Measurements from ENCODE around the gene HPN.

Gene HPN

GRCh38 chr19:35019144-35019543 lies 22.4 kb upstream of the HPN start:
- TF ChIP-seq CTCF (IDR thresholded peaks at IDR 0.05; ENCODE audit: extremely low read depth, missing control alignments): no peak
- DNase-seq (ENCODE audit: low spot score): no peak

GRCh38 chr19:35021016-35021415 lies 20.5 kb upstream of the HPN start:
- TF ChIP-seq CTCF (IDR thresholded peaks at IDR 0.05; ENCODE audit: extremely low read depth, missing control alignments): no peak
- no peak for DNase-seq (ENCODE audit: low spot score)

GRCh38 chr19:35021596-35021995 lies 19.9 kb upstream of the HPN start:
- TF ChIP-seq CTCF (IDR thresholded peaks at IDR 0.05; ENCODE audit: extremely low read depth, missing control alignments): no peak
- DNase-seq (ENCODE audit: low spot score): no peak

GRCh38 chr19:35022460-35022859 lies 19.1 kb upstream of the HPN start:
- TF ChIP-seq CTCF (IDR thresholded peaks at IDR 0.05; ENCODE audit: extremely low read depth, missing control alignments): no peak
- no peak for DNase-seq (ENCODE audit: low spot score)

GRCh38 chr19:35023428-35023827 lies 18.1 kb upstream of the HPN start:
- no peak for TF ChIP-seq CTCF (IDR thresholded peaks at IDR 0.05; ENCODE audit: extremely low read depth, missing control alignments)
- DNase-seq (ENCODE audit: low spot score): no peak

- DNase-seq (ENCODE audit: low spot score): no peak
- TF ChIP-seq CTCF (IDR thresholded peaks at IDR 0.05; ENCODE audit: extremely low read depth, missing control alignments): no peak
Measured at GRCh38 chr19:35024095-35024494, 17.4 kb upstream of the HPN start.

GRCh38 chr19:35025969-35026368 lies 15.6 kb upstream of the HPN start:
- TF ChIP-seq CTCF (IDR thresholded peaks at IDR 0.05; ENCODE audit: extremely low read depth, missing control alignments): no peak
- DNase-seq (ENCODE audit: low spot score): no peak

Measured in GM20000 (cell line).